Hematopoietic multipotent progenitor cell treated with erythropoietin and hydrocortisone succinate and interleukin-3 and kit ligand, for 8 days (in vitro differentiated cells): ENCODE results near the gene TNRC6C.
"Not testable (repeated sequence)": the region's sequence is repeated elsewhere in the genome, so short reads cannot be mapped to it uniquely, and the experiment has no call there.

Experiments
- DNase-seq: peaks from one replicate; pipeline ENCODE4 v3.0.0-alpha.2; 2015

TNRC6C gene

GRCh38 chr17:77930780-77931768 lies 27.4 kb upstream of the TNRC6C start:
- no peak for DNase-seq

DNA sequence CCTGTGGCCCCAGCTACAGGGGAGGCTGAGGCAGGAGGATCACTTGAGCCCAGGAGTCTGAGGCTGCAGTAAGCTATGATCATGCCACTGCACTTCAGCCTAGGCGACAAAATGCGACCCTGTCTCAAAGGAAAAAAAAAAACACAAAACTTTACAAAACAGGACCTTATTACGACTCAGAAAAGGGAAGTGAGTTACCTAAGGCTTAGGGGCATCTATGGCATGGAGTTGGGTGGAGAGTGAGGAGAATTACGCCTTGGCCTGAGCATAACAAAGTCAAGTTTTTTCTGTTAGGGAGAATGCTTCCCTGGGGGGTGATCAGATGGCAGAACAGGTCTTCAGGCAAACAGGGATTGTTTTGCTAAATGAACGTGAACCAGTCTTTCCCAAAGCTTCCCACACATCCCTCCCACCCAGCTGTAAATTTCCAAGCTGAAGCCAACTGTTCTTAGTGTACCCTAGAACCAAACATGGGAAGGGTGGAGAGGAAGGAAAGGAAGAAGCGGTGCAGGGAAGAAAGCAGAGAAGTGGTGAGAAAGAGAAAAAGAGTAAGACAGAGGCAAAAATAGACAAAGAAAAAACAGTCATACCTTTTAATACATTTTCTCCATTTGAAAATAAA lies 24.6 kb upstream of the TNRC6C start:
- DNase-seq: no peak

DNA sequence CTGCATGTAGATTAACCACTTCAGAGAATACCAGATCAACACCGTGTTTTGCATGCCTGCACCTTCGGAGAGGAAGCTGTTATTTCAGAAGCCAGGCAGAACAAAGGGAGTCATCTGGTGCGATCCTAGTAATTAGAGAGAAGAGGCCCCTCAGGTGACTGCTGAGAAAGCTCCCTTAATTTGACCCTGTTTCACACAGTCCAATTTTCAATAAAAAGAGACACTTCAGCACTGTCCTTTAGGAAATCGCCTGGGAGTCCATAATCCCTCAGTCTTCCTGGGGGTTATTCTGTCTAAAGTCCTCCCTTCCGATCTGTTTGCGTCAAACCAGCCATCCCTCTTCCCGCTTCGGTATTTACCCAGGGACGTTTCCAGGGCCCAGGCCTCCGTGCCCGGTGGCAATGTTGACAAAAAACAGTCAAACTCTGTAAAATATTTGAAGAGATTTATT lies 23.4 kb upstream of the TNRC6C start:
- DNase-seq: no peak

- DNase-seq: not testable (repeated sequence)
These were observed 22.8 kb upstream of the TNRC6C start for GRCh38 chr17:77935744-77936143.

DNA sequence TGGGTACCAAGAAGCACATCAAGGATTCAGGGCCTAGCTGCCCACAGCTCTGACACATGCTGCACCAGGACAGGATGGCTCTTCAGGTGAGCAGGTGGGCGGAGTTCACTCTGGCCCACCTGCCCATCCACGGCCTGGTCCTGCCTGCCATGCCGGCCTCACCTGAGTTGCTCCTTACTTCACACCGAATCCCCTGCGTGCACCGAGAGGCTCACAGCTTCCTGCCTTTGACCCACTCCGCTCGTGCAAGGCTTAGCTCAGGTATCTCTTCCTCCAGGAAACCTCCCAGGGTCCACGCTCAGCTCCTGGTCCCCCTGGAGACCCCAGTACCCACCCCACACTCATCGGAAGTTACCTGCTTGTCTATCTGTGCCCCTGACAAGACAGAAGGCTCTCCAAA lies 21.6 kb upstream of the TNRC6C start:
- no peak for DNase-seq

- no peak for DNase-seq
These were observed 17.5 kb upstream of the TNRC6C start for GRCh38 chr17:77941004-77941403.

- no peak for DNase-seq
These were observed 16.2 kb upstream of the TNRC6C start for GRCh38 chr17:77942112-77942988.

GRCh38 chr17:77943971-77944370 lies 14.5 kb upstream of the TNRC6C start:
- DNase-seq: no peak

DNA sequence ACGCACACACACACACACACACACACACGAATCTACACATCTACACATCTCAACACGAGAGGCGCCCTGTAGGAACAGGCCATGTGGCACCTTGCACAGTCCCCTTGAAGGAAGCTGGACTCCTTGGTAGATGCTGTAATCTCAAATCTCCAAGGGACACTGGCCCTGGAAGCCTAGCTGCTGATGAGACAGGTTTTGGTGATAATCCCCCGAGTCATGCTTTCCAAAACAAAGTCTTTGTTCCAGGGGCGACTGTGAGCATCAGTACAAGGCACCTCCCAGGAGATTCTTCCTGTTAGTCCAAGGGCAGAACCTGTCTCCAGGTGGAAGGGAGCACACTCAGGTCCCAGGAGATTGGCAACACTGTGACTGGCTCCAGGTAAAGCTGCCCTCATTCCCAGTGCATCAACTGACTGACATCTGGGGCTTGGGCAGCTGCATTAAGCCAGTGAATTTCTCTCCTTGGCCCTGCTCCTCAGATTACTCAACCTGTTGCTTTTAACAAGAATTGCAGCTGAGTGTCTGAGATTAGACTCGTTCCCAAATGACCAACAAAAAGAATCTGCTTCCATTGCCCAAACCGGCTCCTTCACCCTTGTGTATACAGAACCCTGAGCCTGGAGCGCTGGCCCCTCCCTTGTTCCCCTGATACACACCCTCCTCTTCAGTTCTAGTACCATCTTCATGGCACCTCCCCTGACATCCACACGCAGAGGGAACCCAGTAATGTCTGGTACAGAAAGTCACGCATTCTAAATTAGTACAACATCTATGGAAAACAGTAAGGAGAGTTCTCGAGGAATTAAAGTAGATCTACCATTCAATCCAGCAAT lies 13.9 kb upstream of the TNRC6C start:
- DNase-seq: no peak

GRCh38 chr17:77946900-77947645 lies 11.4 kb upstream of the TNRC6C start:
- DNase-seq: no peak

DNA sequence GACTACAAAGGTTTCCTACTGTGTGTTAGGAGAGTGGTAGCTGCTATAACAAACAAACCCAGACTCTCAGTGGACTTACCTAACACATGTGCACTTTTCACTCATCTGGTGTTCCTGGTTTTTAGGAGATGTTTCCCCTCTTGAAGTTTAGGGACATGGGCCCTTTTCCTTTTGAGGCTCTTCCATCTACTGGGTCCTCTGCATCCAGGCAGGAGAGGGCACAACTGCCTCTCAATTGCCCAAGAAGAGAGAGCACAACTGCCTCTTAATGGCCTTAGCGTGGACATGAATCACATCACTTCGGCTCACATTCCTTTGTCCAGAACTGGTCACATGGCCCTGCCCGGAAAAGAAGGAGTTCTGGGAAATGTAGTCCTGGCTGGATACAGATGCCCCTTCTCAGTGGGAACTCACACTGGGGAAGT lies 9.8 kb upstream of the TNRC6C start:
- no peak for DNase-seq

DNA sequence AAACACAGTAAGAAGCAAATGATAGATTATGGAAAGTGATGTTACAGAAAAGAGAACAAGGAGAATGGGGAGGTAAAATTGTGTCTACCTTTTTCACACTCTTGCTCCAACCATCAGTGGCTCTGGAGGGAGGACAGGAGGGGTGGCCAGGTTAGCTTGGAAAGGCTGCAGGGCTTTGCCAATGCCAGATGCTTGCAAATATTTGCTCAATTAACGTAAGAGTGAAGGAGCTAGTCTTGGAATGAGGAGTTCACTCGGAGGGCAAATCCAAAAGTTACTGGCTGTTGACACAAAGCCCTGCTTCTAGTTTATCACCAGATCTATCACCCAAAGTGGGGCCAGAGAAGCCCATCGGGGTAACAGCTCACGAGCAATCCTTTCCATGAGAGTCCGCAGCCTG lies 7.4 kb upstream of the TNRC6C start:
- no peak for DNase-seq

DNA sequence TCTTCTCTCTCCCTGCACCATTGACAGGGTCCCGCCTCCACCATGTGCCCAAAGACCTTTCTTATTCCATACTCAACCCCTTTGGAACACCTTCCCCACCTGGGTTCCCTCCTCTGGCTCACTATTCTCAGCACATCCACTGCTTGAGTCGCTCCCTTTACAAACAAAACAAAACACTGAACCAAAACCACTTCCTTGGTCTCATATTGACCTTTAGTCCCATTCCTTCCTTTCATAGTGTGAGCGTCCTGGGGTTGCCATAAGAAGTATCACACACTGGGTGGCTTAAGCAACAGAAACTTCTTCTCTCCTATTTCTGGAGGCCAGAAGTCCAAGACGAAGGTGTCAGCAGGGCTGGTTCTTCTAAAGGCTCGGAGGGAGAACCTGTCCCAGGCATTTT lies 6.1 kb upstream of the TNRC6C start:
- no peak for DNase-seq

DNA sequence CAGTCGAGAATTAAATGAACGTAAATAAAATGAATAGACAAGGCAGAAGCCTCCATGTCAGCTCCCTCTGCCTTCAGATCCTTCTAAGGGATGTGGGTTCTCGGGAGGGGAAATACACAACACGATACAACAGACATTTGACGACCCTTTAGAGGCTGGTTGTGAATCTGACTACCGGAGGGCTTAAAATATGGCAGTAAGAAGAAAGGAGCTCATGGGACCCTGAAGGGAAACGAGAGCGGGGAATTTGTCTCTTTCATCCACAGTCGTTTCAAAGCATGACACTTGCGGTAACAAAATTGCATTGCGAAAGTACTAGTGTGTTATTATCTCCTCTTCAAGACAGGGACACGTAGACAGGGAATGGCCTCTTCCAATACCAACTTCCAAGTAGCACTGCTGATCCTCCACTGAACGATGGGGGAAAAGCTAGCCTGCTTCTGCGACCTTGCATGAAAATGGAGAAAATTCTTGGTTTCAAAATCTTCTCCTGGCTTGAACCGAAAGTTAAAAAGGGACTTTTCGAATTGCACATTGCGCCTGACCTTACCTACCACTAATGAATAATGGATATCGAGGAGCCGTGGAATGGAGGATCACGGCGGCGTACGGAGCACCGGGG lies 1.2 kb upstream of the TNRC6C start:
- peak; percentile 17 for DNase-seq

GRCh38 chr17:77958716-77959125 lies 218 bp downstream of the TNRC6C start:
- no peak for DNase-seq

DNA sequence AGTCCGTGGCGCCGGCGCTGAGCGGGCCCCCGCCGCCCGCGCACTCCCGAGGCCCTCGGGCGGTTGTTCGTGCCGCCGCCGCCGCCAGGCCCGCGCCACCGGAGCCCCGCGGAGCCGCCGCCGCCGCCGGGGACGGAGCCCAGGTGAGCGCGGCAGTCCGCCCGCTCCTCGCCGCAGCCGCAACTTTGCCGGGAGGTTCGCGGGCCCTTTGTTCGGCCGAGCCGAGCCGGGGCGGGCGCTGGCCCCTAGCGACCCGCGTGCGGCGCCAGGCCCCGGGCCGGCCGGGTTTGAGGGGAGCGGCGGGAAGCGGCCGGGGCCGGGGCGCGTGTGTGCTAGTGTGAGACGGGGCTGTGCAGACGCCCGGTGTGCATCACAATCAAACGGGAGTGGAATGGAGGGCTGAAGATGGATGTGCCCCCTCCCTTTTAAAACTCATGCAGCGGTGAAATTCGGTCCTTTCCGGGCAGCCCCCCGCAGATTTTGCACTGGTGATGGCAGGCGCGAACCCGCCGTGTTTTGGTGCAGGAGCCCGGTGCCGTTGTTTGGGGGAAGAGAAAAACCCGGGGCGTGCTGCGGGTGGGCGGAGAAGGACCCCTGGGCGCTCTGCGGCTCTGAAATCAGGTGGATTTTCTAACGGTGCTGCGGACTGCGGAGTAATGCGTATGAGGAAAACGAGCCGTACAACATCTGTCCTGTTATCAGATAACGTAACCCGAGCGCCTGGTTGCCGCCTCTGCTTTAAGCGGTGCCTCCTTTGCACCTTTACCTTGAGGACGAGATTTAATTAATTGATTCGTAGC lies 823 bp downstream of the TNRC6C start:
- peak; percentile 16 for DNase-seq

DNA sequence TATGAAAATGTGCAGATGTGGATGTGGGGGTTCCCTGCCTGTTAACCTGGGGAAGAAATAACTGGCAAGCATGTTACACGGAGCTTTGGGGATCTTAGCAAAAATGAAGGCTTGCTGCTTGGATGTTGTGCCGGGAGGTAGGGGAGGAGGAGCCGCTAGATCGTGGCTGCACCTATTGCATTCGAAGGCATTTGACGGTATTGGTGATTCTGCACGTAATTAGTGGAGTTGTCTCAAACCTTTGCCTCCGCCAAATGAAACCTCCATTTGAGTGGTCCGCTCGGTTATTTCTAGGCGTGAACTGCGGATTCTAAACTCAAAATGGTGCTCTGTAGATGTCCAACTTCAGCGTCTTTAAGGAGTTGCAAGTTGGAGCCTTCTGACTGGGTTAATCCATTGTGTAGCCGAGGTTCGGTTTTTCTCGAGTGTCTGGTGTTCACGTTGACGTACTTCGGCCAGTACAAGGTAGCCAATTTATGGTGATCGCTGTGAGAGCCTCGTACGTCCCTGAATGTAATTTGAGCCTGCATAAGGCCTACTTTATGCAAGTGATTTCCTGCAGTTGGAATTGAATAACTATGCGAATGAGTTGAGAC lies 1.5 kb downstream of the TNRC6C start:
- DNase-seq: no peak

DNA sequence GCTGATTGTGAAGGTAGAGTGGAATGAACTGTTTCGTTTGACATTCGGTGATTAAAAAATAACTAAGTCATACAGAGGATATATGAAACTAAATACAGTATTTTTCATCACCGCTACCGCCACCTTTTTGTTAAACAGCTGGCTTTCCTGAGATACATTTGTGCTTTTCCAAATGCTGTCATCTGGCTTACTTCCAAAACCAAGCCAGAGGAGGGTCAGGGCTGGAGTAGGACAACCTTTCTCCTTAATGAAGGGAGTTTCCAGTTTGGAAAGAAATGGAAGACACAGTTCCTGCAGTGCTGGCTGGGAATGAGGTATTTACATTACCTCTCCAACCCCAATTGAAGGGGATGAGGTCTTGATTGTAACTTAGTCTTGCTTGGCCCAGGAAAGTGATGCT lies 3.2 kb downstream of the TNRC6C start:
- no peak for DNase-seq

DNA sequence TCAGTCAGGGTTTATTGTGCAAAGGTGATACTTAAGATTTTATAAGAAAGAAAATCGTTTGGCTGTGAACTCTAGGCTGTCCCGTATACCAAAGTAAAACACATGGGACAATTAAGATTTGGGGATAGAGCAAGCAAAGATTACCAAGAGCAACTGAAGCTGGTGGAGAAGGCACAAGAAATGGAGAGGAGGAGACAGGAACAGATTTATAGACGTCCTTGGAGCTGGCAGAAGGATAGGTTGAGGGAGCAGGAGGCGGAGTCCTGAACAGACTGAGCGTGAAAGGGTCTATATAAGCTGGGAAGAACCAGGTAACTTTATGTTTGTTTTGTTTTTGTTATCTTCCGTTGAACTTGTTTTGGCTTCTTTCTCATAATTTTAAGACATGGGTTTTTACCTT lies 3.8 kb downstream of the TNRC6C start:
- DNase-seq: no peak

- DNase-seq: peak; percentile 91
These were observed 4.9 kb downstream of the TNRC6C start for GRCh38 chr17:77963441-77963840.
